ENCODE measurements around the gene EFHD1. TPM values are rescaled to one million over a fixed set of nuclear protein-coding genes. Genes with fewer than 3 reads are reported as not detected.

EFHD1 gene
- total RNA-seq, 1 experiment from 2014 or later: 0.58 TPM

GRCh38 chr2:232672588-232672987, 39.2 kb downstream of the EFHD1 start:
- no peak for DNase-seq (ENCODE audit: low spot score)
- Histone ChIP-seq H3K27ac (ENCODE audit: low read depth, low read length, poor library complexity, severe bottlenecking) (no peak overlapping the region), H3K4me1 (ENCODE audit: insufficient read depth, low read length, poor library complexity, severe bottlenecking) (no peaks in the 10 kb centered on the region), H3K36me3 (ENCODE audit: insufficient read depth, low read length, poor library complexity, severe bottlenecking) (no peaks in the 10 kb centered on the region), H3K27me3 (replicated peaks; ENCODE audit: insufficient read depth, low read depth, low read length, poor library complexity) (no peaks in the 10 kb centered on the region), H3K9me3 (ENCODE audit: low read depth, low read length, poor library complexity, severe bottlenecking) (no peaks in the 10 kb centered on the region), H3K4me3 (ENCODE audit: low read depth, low read length, poor library complexity, severe bottlenecking) (no peak overlapping the region)
- POLR2A ChIA-PET (ENCODE audit: low non-redundant PET): no interaction called here
- intact Hi-C loops (cut with micrococcal nuclease; ENCODE audit: unreplicated experiment): no loop called here
- TF ChIP-seq CTCF (conservative IDR thresholded peaks at IDR 0.05; ENCODE audit: low read depth, low read length): no peak
- TF ChIP-seq EZH2 (IDR thresholded peaks at IDR 0.05; ENCODE audit: borderline replicate concordance, low read depth, low read length, poor library complexity, severe bottlenecking): no peak
- CTCF ChIA-PET: no interaction called here
- no TSS peak for BruUV-seq (replicated peaks)

- ChIA-PET POLR2A (ENCODE audit: low non-redundant PET) (no interaction called here), CTCF (no interaction called here)
- no peaks in the 10 kb centered on the region for H3K9me3 ChIP-seq (ENCODE audit: low read depth, low read length, poor library complexity, severe bottlenecking)
- no peaks in the 10 kb centered on the region for H3K4me1 ChIP-seq (ENCODE audit: insufficient read depth, low read length, poor library complexity, severe bottlenecking)
- DNase-seq (ENCODE audit: low spot score): no peak
- H3K27ac ChIP-seq (ENCODE audit: low read depth, low read length, poor library complexity, severe bottlenecking): no peak overlapping the region
- no TSS peak for BruUV-seq (replicated peaks)
- intact Hi-C loops (cut with micrococcal nuclease; ENCODE audit: unreplicated experiment): no loop called here
- no peaks in the 10 kb centered on the region for H3K27me3 ChIP-seq (replicated peaks; ENCODE audit: insufficient read depth, low read depth, low read length, poor library complexity)
- no peaks in the 10 kb centered on the region for H3K36me3 ChIP-seq (ENCODE audit: insufficient read depth, low read length, poor library complexity, severe bottlenecking)
- no peak overlapping the region for H3K4me3 ChIP-seq (ENCODE audit: low read depth, low read length, poor library complexity, severe bottlenecking)
- TF ChIP-seq EZH2 (IDR thresholded peaks at IDR 0.05; ENCODE audit: borderline replicate concordance, low read depth, low read length, poor library complexity, severe bottlenecking) (no peak), CTCF (conservative IDR thresholded peaks at IDR 0.05; ENCODE audit: low read depth, low read length) (no peak)
These were observed 41.1 kb downstream of the EFHD1 start for GRCh38 chr2:232674491-232674890.

- intact Hi-C loops (cut with micrococcal nuclease; ENCODE audit: unreplicated experiment): no loop called here
- Histone ChIP-seq H3K36me3 (ENCODE audit: insufficient read depth, low read length, poor library complexity, severe bottlenecking) (no peaks in the 10 kb centered on the region), H3K9me3 (ENCODE audit: low read depth, low read length, poor library complexity, severe bottlenecking) (no peaks in the 10 kb centered on the region), H3K27ac (ENCODE audit: low read depth, low read length, poor library complexity, severe bottlenecking) (no peak overlapping the region), H3K27me3 (replicated peaks; ENCODE audit: insufficient read depth, low read depth, low read length, poor library complexity) (no peaks in the 10 kb centered on the region), H3K4me1 (ENCODE audit: insufficient read depth, low read length, poor library complexity, severe bottlenecking) (no peaks in the 10 kb centered on the region), H3K4me3 (ENCODE audit: low read depth, low read length, poor library complexity, severe bottlenecking) (no peak overlapping the region)
- POLR2A ChIA-PET (ENCODE audit: low non-redundant PET): no interaction called here
- CTCF ChIA-PET: no interaction called here
- DNase-seq (ENCODE audit: low spot score): no peak
- no TSS peak for BruUV-seq (replicated peaks)
- no peak for TF ChIP-seq CTCF (conservative IDR thresholded peaks at IDR 0.05; ENCODE audit: low read depth, low read length)
- TF ChIP-seq EZH2 (IDR thresholded peaks at IDR 0.05; ENCODE audit: borderline replicate concordance, low read depth, low read length, poor library complexity, severe bottlenecking): no peak
These were observed 42.0 kb downstream of the EFHD1 start for GRCh38 chr2:232675381-232675780.
